Measurements from ENCODE around the gene SLC46A1. TPM values are rescaled to one million over a fixed set of nuclear protein-coding genes. Genes with fewer than 3 reads are reported as not detected.
A peak's percentile ranks its signal among the peaks of the same experiment; 100 is the strongest.

The SLC46A1 gene
- total and polyA plus RNA-seq, 2 of the 13 experiments (the other 11 are each of a cell fraction or from before 2014, with no cell fraction given), result 19.6 to 22.6 TPM

- TF ChIP-seq ZBTB39 (CRISPR knock-in tag; IDR thresholded peaks at IDR 0.05) (0 out of 2 replicates have a peak, but pooled peaks have one; percentile 41), ZNF331 (CRISPR knock-in tag; IDR thresholded peaks at IDR 0.05) (peak; percentile 39; the same call in 1 of the 2 replicates), ZNF317 (CRISPR knock-in tag; IDR thresholded peaks at IDR 0.05) (peak; percentile 50; the same call in 1 of the 2 replicates), ZNF777 (CRISPR knock-in tag; IDR thresholded peaks at IDR 0.05) (no peak), ZBED4 (CRISPR knock-in tag; IDR thresholded peaks at IDR 0.05; ENCODE audit: borderline replicate concordance) (0 out of 2 replicates have a peak, but pooled peaks have one; percentile 31), ZMYM2 (CRISPR knock-in tag; IDR thresholded peaks at IDR 0.05) (no peak), HOMEZ (CRISPR knock-in tag; IDR thresholded peaks at IDR 0.05; ENCODE audit: low read depth) (peak; percentile 14; the same call in 1 of the 2 replicates), STAG1 (CRISPR knock-in tag; IDR thresholded peaks at IDR 0.05) (peak; percentile 87), SSRP1 (CRISPR knock-in tag; IDR thresholded peaks at IDR 0.05) (0 out of 2 replicates have a peak, but pooled peaks have one; percentile 68), ZNF501 (CRISPR knock-in tag; IDR thresholded peaks at IDR 0.05) (peak; percentile 78; the same call in 1 of the 2 replicates), HIC2 (CRISPR knock-in tag; IDR thresholded peaks at IDR 0.05; ENCODE audit: low read depth) (peak; percentile 45; the same call in 1 of the 2 replicates), NFKB2 (CRISPR knock-in tag; IDR thresholded peaks at IDR 0.05; ENCODE audit: borderline replicate concordance) (no peak; the same call in 1 of the 2 replicates), TFDP1 (CRISPR knock-in tag; IDR thresholded peaks at IDR 0.05; ENCODE audit: borderline replicate concordance) (0 out of 2 replicates have a peak, but pooled peaks have one; percentile 10), HNRNPL (IDR thresholded peaks at IDR 0.05; ENCODE audit: low read depth, low read length) (no peak), ATF3 (CRISPR knock-in tag; IDR thresholded peaks at IDR 0.05) (0 out of 2 replicates have a peak, but pooled peaks have one; percentile 15), IKZF5 (CRISPR knock-in tag; IDR thresholded peaks at IDR 0.05) (peak; percentile 65; the same call in 1 of the 2 replicates)
These were observed 10.8 kb upstream of the SLC46A1 start (continued) for GRCh38 chr17:28416703-28417311.
